ENCODE measurements around the gene GIMAP2. TPM values are rescaled to one million over a fixed set of nuclear protein-coding genes. Genes with fewer than 3 reads are reported as not detected.

The GIMAP2 gene
- total and polyA plus RNA-seq, 2 of the 13 experiments (the other 11 are each of a cell fraction or from before 2014, with no cell fraction given): 0.49 to 1.4 TPM

DNA sequence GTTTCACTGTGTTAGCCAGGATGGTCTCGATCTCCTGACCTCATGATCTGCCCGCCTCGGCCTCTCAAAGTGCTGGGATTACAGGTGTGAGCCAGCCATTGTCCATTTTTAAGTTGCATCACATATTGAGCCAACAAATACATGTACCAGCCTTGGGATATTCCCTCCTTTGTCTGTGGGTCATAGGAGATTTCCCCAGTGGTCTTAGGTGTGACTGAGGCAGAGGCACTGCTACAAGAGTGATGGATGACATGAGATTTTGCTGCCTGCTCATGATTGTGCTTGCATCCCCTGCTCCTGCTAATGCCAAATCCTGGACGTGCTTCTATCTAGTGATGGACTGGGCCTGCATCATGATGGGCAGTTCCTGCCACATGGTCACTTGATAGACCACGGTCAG is 42.6 kb upstream of the GIMAP2 start (continued):
- TF ChIP-seq ZNF75D (CRISPR knock-in tag; IDR thresholded peaks at IDR 0.05; ENCODE audit: borderline replicate concordance) (no peak), WIZ (CRISPR knock-in tag; IDR thresholded peaks at IDR 0.05) (no peak)

GRCh38 chr7:150645259-150646020 is 40.1 kb upstream of the GIMAP2 start:
- Histone ChIP-seq H3K4me2 (ENCODE audit: low read depth, low read length) (no peak overlapping the region), H3K4me3 (replicated peaks in 1 of 3; ENCODE audit: insufficient read depth in 1 of 3, low read depth in 2 of 3, low read length in 3 of 3) (no peak overlapping the region), H3K27me3 (ENCODE audit: control insufficient read depth in 1 of 2, insufficient read depth in 2 of 2, low read length in 2 of 2) (no peaks in the 10 kb centered on the region), H3K9ac (ENCODE audit: insufficient read depth, low read depth, low read length) (no peak overlapping the region), H3K27ac (ENCODE audit: extremely low read length, insufficient read depth, low read length) (no peak overlapping the region), H3K9me3 (ENCODE audit: low read length) (no peaks in the 10 kb centered on the region), H3K79me2 (ENCODE audit: insufficient read depth, low read length) (no peaks in the 10 kb centered on the region), H2AFZ (ENCODE audit: low read length) (no peak overlapping the region), H4K20me1 (ENCODE audit: insufficient read depth, low read length) (no peaks in the 10 kb centered on the region), H3K36me3 (replicated peaks in 1 of 2; ENCODE audit: control insufficient read depth in 1 of 2, insufficient read depth in 2 of 2, low read length in 2 of 2) (no peaks in the 10 kb centered on the region), H3K4me1 (ENCODE audit: insufficient read depth, low read length) (no peaks in the 10 kb centered on the region)
- FAIRE-seq (no peak), ATAC-seq (no peak), DNase-seq (ENCODE audit: low spot score) (no peak)
- ChIA-PET CTCF (ENCODE audit: low intra/inter-chr PET ratio, low total read pairs) (no interaction called here), POLR2A (no interaction called here)
- in situ Hi-C loops (cut with HindIII; ENCODE audit: extremely low pct_ligation_motif_present, low pct_unique_long_range_greater_than_20kb) (no loop called here), intact Hi-C loops (cut with micrococcal nuclease; ENCODE audit: unreplicated experiment) (no loop called here)
- 15% methylated on average over 6 of the region's 6 CpGs for WGBS (ENCODE audit: low lambda C conversion rate)
- no TSS peak for BruUV-seq (replicated peaks)
- TF ChIP-seq ZBTB26 (CRISPR knock-in tag; IDR thresholded peaks at IDR 0.05; ENCODE audit: borderline replicate concordance) (no peak), MLLT10 (CRISPR knock-in tag; IDR thresholded peaks at IDR 0.05) (no peak), PHF20 (CRISPR knock-in tag; IDR thresholded peaks at IDR 0.05) (no peak), ZNF558 (CRISPR knock-in tag; IDR thresholded peaks at IDR 0.05; ENCODE audit: borderline replicate concordance) (no peak), ZNF383 (CRISPR knock-in tag; IDR thresholded peaks at IDR 0.05; ENCODE audit: borderline replicate concordance) (no peak), ZNF674 (CRISPR knock-in tag; IDR thresholded peaks at IDR 0.05; ENCODE audit: low read depth) (no peak), HNRNPK (IDR thresholded peaks at IDR 0.05; ENCODE audit: low read depth, low read length, poor library complexity, severe bottlenecking) (peak; percentile 94), ELF3 (CRISPR knock-in tag; IDR thresholded peaks at IDR 0.05) (no peak), FIP1L1 (IDR thresholded peaks at IDR 0.05; ENCODE audit: borderline replicate concordance, insufficient read depth, low read depth, low read length) (no peak), HCFC1 (IDR thresholded peaks at IDR 0.05; ENCODE audit: low read depth, low read length) (no peak), CAMTA2 (CRISPR knock-in tag; IDR thresholded peaks at IDR 0.05; ENCODE audit: borderline replicate concordance) (no peak), PCBP1 (IDR thresholded peaks at IDR 0.05; ENCODE audit: borderline replicate concordance, low read depth, low read length) (0 out of 2 replicates have a peak, but pooled peaks have one; percentile 60), PCBP2 (optimal IDR thresholded peaks at IDR 0.05; ENCODE audit: low read depth, low read length, poor library complexity, severe bottlenecking) (peak; percentile 42), ZNF75D (CRISPR knock-in tag; IDR thresholded peaks at IDR 0.05; ENCODE audit: borderline replicate concordance) (no peak), HNRNPH1 (optimal IDR thresholded peaks at IDR 0.05; ENCODE audit: low read depth, low read length) (no peak)
